Naive thymus-derived CD4-positive, alpha-beta T cell (primary cell): ENCODE measurements around the gene NXNL1. TPM values are rescaled to one million over a fixed set of nuclear protein-coding genes. Genes with fewer than 3 reads are reported as not detected.

Experiments
- ATAC-seq: fragments of 150-1000 bp; cut with Tn5 transposase; 2 replicates; pipeline ENCODE4 v1.10.0; 2021; ENCODE audit warnings: mild to moderate bottlenecking, moderate library complexity
- CTCF ChIA-PET: fragments of 350-600 bp; sonication (Branson Sonifier 250); formaldehyde crosslinking; loops from one replicate; lab custom pipeline; 2021; ENCODE audit warnings: antibody characterized with exemption; lab: Charles Lee
- POLR2A ChIA-PET: fragments of 350-600 bp; sonication (Branson Sonifier 250); formaldehyde crosslinking; loops from one replicate; lab custom pipeline; 2021; ENCODE audit warnings: antibody characterized with exemption, inconsistent platforms; lab: Charles Lee
- DNase-seq, 9 donors: peaks; one replicate each; pipeline versions ENCODE4 v3.0.0 to v3.0.0-alpha.2; 2020 to 2022; ENCODE audit warnings: mixed read lengths in 1 of 9
- H3K27ac ChIP-seq: one replicate; pipeline ENCODE4 v1.7.0; 2013; ENCODE audit warnings: mild to moderate bottlenecking, low read depth, low read length, moderate library complexity
- H3K27me3 ChIP-seq, 2 donors: one replicate each; pipeline ENCODE4 v1.7.0; 2013; ENCODE audit warnings: low read length in 2 of 2, mild to moderate bottlenecking in 2 of 2, moderate library complexity in 2 of 2; ENCODE audit not compliant: control insufficient read depth in 2 of 2, insufficient read depth in 2 of 2
- H3K36me3 ChIP-seq, 3 experiments: 1 replicate in 2 of 3; 2 replicates in 1 of 3; pipeline ENCODE4 v1.7.0; 2013; ENCODE audit warnings: low read length in 3 of 3, mild to moderate bottlenecking in 3 of 3, moderate library complexity in 1 of 3; ENCODE audit not compliant: insufficient read depth in 3 of 3, control insufficient read depth in 2 of 3
- H3K4me1 ChIP-seq, 2 donors: one replicate each; pipeline ENCODE4 v1.7.0; 2013; ENCODE audit warnings: low read length in 2 of 2, mild to moderate bottlenecking in 2 of 2, moderate library complexity in 1 of 2; ENCODE audit not compliant: control insufficient read depth in 2 of 2, insufficient read depth in 2 of 2
- H3K4me3 ChIP-seq: 2 replicates; pipeline ENCODE4 v1.7.0; 2013; ENCODE audit warnings: mild to moderate bottlenecking, low read length
- H3K9me3 ChIP-seq, 3 experiments: 1 replicate in 2 of 3; 2 replicates in 1 of 3; pipeline ENCODE4 v1.7.0; 2013; ENCODE audit warnings: low read length in 3 of 3; ENCODE audit not compliant: control insufficient read depth in 2 of 3
- H3K27ac Mint-ChIP-seq, 9 donors: one replicate each; pipeline ENCODE4 v1.8.0; 2020 to 2022; ENCODE audit warnings: mixed read lengths in 9 of 9, mild to moderate bottlenecking in 8 of 9, moderate library complexity in 5 of 9, inconsistent platforms in 2 of 9
- H3K27me3 Mint-ChIP-seq, 5 donors: one replicate each; pipeline ENCODE4 v1.8.0; 2021 to 2022; ENCODE audit warnings: mixed read lengths in 5 of 5, mild to moderate bottlenecking in 1 of 5
- H3K36me3 Mint-ChIP-seq, 5 donors: one replicate each; pipeline ENCODE4 v1.8.0; 2020 to 2022; ENCODE audit warnings: mixed read lengths in 5 of 5, mild to moderate bottlenecking in 3 of 5, inconsistent platforms in 1 of 5
- H3K4me1 Mint-ChIP-seq, 7 donors: one replicate each; pipeline ENCODE4 v1.8.0; 2020 to 2022; ENCODE audit warnings: mixed read lengths in 7 of 7, mild to moderate bottlenecking in 3 of 7, inconsistent platforms in 1 of 7
- H3K4me3 Mint-ChIP-seq, 10 donors: one replicate each; pipeline ENCODE4 v1.8.0; 2020 to 2022; ENCODE audit warnings: mild to moderate bottlenecking in 10 of 10, mixed read lengths in 10 of 10, moderate library complexity in 6 of 10, inconsistent platforms in 2 of 10
- H3K9me3 Mint-ChIP-seq, 11 donors: one replicate each; pipeline ENCODE4 v1.8.0; 2020 to 2022; ENCODE audit warnings: mixed read lengths in 11 of 11, mild to moderate bottlenecking in 4 of 11, inconsistent platforms in 1 of 11, moderate library complexity in 1 of 11
- intact Hi-C, 2 donors: fragments of 100-400 bp; cut with micrococcal nuclease; formaldehyde crosslinking; loops; one replicate each; pipeline ENCODE4 v1.15.1; 2023
- polyA plus RNA-seq, 2 donors: library from polyadenylated mRNA; unstranded; fragments of 300-500 nt; fragmentation: Illumina TruSeq; gene quantifications; one replicate each; pipeline ENCODE4 v1.2.3, GENCODE V29; 2021
- total RNA-seq, 6 experiments: library from RNA in 5 of 6; stranded (reverse) in 5 of 6; gene quantifications; 1 replicate in 5 of 6; 2 replicates in 1 of 6; pipeline ENCODE4 v1.2.3 and lab custom pipeline; 2021 to 2026

NXNL1 gene
- total and polyA plus RNA-seq, 7 experiments from 2014 or later: not detected

DNA sequence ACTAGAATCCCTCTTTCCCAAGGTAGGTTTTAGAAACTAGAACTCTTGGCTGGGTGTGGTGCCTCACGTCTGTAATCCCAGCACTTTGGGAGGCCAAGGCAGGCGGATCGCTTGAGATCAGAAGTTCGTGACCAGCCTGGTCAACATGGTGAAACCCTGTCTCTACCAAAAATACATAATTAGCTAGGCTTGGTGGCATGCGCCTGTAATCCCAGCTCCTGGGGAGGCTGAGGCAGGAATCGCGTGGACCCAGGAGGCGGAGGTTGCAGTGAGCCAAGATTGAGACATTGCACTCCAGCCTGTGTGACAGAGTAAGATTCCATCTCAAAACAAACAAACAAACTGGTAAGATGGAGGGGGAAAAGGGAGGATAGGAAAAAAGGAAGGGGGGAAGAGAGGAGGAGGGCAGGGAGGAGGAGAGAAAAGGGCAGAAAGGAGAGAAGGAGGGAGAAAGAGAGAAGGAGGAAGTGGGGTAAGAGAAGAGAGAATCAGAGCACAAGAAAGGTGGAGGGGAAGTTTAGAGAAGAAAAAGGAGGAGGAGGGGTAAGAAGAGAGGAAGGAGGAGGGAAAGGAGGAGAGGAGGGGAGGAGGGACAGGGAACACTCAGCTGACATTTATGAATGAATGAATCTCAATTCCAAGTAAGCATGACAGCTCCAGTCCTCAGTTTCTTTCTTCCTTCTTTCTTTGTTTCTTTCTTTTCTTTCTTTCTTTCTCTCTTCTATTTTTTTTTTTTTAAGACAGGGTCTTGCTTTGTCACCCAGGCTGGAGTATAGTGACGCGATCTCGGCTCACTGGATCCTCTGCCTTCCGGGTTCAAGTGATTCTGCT, 7.0 kb upstream of the NXNL1 start:
- DNase-seq (no peak), ATAC-seq (no peak)
- peaks cover 0 to 22% (median 0%) of the 10 kb centered on the region in 5 donors for H3K27me3 Mint-ChIP-seq
- H3K27me3 ChIP-seq: no peaks in the 10 kb centered on the region
- ChIA-PET CTCF (interaction anchor here (1.4 to 2.3 kb wide), 2 partner anchors 73 to 106 kb away, joined by 3 to 6 read pairs; partner anchors contain the start of gene CCDC194), POLR2A (interaction anchor here (0.7 to 1.4 kb wide), 3 partner anchors 43 to 74 kb away, joined by 3 to 4 read pairs (median 4); partner anchors contain the start of gene CCDC194)
- no peaks in the 10 kb centered on the region for H3K36me3 Mint-ChIP-seq
- peaks cover 0 to 2% (median 0%) of the 10 kb centered on the region in 11 donors for H3K9me3 Mint-ChIP-seq
- no peak overlapping the region for H3K27ac ChIP-seq
- H3K4me3 ChIP-seq: no peak overlapping the region
- H3K4me3 Mint-ChIP-seq: peak overlapping the region in 2 of 10 donors; percentile 6 to 96
- H3K36me3 ChIP-seq: no peaks in the 10 kb centered on the region
- intact Hi-C loops: loop anchor here (2.0 to 5.0 kb wide), 2 partner anchors 15 to 390 kb away; partner anchors contain the start of genes HAUS8 (in 1 of the 2) and MYO9B (in 1 of the 2)
- H3K4me1 ChIP-seq: peaks cover 6 to 22% of the 10 kb centered on the region in 2 donors
- peak overlapping the region in 6 of 9 donors; percentile 36 to 97 (median 90) for H3K27ac Mint-ChIP-seq
- no peaks in the 10 kb centered on the region for H3K9me3 ChIP-seq
- peaks cover 22 to 33% (median 30%) of the 10 kb centered on the region in 7 donors for H3K4me1 Mint-ChIP-seq

DNA sequence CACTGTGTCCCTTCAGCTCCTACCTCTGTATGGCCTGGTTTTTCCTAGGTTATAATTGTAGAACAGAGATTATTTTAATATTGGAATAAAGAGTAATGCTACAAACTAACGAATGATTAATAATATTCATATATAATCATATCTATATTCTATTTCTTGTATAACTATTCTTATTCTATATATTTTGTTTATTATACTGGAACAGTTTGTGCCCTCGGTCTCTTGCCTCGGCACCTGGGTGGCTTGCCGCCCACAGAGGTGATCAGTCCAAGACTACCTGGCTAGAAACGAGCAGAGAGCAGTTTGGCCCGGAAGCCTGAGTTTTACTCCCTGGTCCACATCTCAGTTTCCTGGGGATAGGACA, 5.7 kb upstream of the NXNL1 start:
- Mint-ChIP-seq H3K4me3 (peak overlapping the region in 1 of 10 donors; percentile 8), H3K4me1 (peaks cover 19 to 29% (median 27%) of the 10 kb centered on the region in 7 donors), H3K27ac (peak overlapping the region in 3 of 9 donors; percentile 31 to 62 (median 43)), H3K9me3 (peaks cover 0 to 2% (median 0%) of the 10 kb centered on the region in 11 donors), H3K27me3 (peaks cover 0 to 22% (median 0%) of the 10 kb centered on the region in 5 donors), H3K36me3 (no peaks in the 10 kb centered on the region)
- ChIA-PET CTCF (interaction anchor here (1.0 to 2.3 kb wide), 8 partner anchors 15 to 121 kb away, joined by 3 to 6 read pairs (median 4); partner anchors contain the start of gene CCDC194), POLR2A (interaction anchor here (1.1 kb wide), 2 partner anchors 47 to 72 kb away, joined by 3 to 4 read pairs; partner anchors contain the start of genes CCDC194 and MVB12A)
- Histone ChIP-seq H3K36me3 (no peaks in the 10 kb centered on the region), H3K4me1 (peaks cover 6 to 21% of the 10 kb centered on the region in 2 donors), H3K27me3 (no peaks in the 10 kb centered on the region), H3K9me3 (no peaks in the 10 kb centered on the region), H3K27ac (no peak overlapping the region), H3K4me3 (no peak overlapping the region)
- no peak for ATAC-seq
- intact Hi-C loops: loop anchor here (1.0 to 5.0 kb wide), 5 partner anchors 14 to 389 kb away; partner anchors contain the start of genes HAUS8 (in 1 of the 2) and MYO9B (in 1 of the 2)
- no peak for DNase-seq

DNA sequence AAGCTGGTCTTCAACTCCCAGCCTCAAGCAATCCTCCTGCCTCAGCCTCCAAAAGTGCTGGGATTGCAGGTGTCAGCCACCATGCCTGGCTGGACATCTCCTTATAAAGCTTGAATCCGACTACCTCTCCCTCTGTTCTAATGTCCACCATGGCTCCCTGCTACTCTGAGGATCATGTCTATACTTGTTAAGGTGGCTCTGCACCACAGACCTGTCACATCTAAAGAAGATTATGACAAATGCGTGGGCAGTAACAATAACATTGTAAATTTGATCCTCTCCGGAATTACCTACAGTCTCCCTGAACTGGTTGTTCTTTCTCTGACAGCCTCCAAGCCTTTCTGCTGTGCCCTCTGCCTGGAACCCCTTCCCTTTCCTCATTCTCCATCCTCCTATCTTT, 1.8 kb downstream of the NXNL1 start:
- Histone ChIP-seq H3K27ac (no peak overlapping the region), H3K36me3 (no peaks in the 10 kb centered on the region), H3K4me1 (no peaks in the 10 kb centered on the region), H3K4me3 (no peak overlapping the region), H3K9me3 (no peaks in the 10 kb centered on the region), H3K27me3 (peaks cover 0 to 7% of the 10 kb centered on the region in 2 donors)
- Mint-ChIP-seq H3K27ac (no peak overlapping the region), H3K36me3 (no peaks in the 10 kb centered on the region), H3K4me1 (peaks cover 0 to 7% (median 0%) of the 10 kb centered on the region in 7 donors), H3K27me3 (peaks cover 21 to 52% (median 27%) of the 10 kb centered on the region in 5 donors), H3K4me3 (no peak overlapping the region), H3K9me3 (no peaks in the 10 kb centered on the region)
- ChIA-PET POLR2A (no interaction called here), CTCF (no interaction called here)
- ATAC-seq (no peak), DNase-seq (no peak)
- intact Hi-C loops: no loop called here

DNA sequence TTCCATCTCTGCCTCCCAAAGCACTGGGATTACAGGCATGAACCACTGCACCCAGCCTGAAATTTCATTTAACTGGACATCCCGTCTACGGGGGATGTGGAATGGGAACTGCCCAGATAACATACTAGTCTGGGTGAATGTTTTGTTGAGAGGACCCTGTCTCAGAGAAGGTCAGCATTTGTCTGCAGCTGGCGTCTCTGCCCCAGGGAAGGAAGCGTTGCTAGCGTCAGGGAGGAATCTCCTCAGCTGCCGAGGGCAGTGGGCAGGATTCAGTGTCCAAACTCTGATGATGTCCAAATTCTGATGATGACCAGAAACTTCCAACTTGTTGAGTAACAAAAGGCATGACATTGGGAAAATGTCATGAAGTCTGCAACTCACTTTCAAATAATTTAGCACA, 3.1 kb downstream of the NXNL1 start:
- H3K4me3 Mint-ChIP-seq: no peak overlapping the region
- no peaks in the 10 kb centered on the region for H3K36me3 ChIP-seq
- H3K27ac Mint-ChIP-seq: no peak overlapping the region
- ATAC-seq: no peak
- POLR2A ChIA-PET: no interaction called here
- peaks cover 0 to 7% of the 10 kb centered on the region in 2 donors for H3K27me3 ChIP-seq
- H3K27ac ChIP-seq: no peak overlapping the region
- H3K4me3 ChIP-seq: no peak overlapping the region
- no peaks in the 10 kb centered on the region for H3K9me3 ChIP-seq
- intact Hi-C loops: no loop called here
- H3K4me1 Mint-ChIP-seq: peaks cover 0 to 8% (median 5%) of the 10 kb centered on the region in 7 donors
- CTCF ChIA-PET: interaction anchor here (0.6 to 0.7 kb wide), 3 partner anchors 71 to 116 kb away, joined by 3 read pairs; no protein-coding TSS in a partner anchor
- peaks cover 21 to 58% (median 31%) of the 10 kb centered on the region in 5 donors for H3K27me3 Mint-ChIP-seq
- no peaks in the 10 kb centered on the region for H3K9me3 Mint-ChIP-seq
- H3K36me3 Mint-ChIP-seq: no peaks in the 10 kb centered on the region
- no peak for DNase-seq
- no peaks in the 10 kb centered on the region for H3K4me1 ChIP-seq

DNA sequence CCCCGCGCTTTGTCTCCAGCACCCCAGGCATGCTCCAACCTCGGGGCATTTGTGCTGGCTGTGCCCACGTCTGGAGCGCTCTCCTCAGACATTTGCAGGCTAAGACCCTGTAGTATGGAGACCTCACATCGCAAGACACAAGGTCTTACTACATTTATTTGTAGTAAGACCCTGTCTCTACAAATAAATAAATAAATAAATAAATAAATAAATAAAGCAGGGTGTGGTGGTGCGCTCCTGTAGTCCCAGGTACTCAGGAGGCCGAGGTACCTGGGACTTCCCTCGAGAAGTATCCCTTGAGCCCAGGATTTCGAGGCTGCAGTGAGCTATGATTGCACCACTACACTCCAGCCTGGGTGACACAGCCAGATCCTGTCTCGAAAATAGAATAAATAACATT, 4.6 kb downstream of the NXNL1 start:
- intact Hi-C loops: no loop called here
- POLR2A ChIA-PET: no interaction called here
- H3K27ac ChIP-seq: no peak overlapping the region
- H3K27ac Mint-ChIP-seq: no peak overlapping the region
- H3K4me3 ChIP-seq: no peak overlapping the region
- H3K4me3 Mint-ChIP-seq: no peak overlapping the region
- peaks cover 0 to 8% (median 5%) of the 10 kb centered on the region in 7 donors for H3K4me1 Mint-ChIP-seq
- CTCF ChIA-PET: no interaction called here
- no peaks in the 10 kb centered on the region for H3K9me3 Mint-ChIP-seq
- H3K36me3 Mint-ChIP-seq: no peaks in the 10 kb centered on the region
- no peaks in the 10 kb centered on the region for H3K36me3 ChIP-seq
- DNase-seq (no peak), ATAC-seq (no peak)
- peaks cover 0 to 7% of the 10 kb centered on the region in 2 donors for H3K27me3 ChIP-seq
- H3K4me1 ChIP-seq: no peaks in the 10 kb centered on the region
- peaks cover 21 to 58% (median 31%) of the 10 kb centered on the region in 5 donors for H3K27me3 Mint-ChIP-seq
- no peaks in the 10 kb centered on the region for H3K9me3 ChIP-seq

DNA sequence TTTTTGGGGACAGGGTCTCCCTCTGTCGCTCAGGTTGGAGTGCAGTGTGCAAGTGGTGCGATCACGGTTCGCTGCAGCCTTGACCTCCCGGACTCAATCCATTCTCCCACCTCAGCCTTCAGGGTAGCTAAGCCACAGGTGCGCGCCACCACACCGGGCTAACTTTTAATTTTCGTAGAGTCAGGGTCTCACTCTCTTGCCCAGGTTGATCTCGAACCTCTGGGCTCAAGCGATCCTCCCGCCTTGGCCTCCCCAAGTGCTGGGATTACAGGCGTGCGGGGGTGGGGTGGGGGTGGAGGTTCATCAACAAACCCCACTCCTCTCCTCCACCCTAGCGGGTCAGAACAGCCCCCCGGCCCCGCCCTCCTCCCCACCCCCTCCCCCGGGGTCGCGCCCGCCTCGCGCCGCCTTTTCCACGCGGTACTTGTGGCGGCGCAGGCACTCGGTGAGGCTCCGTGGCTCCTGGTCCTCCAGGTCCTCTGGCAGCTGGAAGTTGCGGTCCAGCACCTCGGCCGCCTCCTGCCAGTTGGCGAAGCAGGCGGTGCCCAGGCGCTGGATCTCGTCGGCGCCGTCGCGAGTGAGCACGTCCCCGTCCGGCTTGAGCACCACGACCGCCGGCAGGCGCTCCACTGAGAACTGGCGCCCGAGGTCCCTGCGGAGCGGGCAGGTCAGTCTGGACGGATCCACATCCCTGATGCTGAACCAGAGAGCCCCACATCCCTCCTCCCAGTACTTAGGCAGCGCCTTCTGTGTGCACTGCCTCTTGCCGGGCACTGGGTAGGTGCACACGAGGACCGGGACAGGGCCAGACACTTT, 5.2 kb downstream of the NXNL1 start:
- Histone ChIP-seq H3K9me3 (no peaks in the 10 kb centered on the region), H3K36me3 (no peaks in the 10 kb centered on the region), H3K27ac (no peak overlapping the region), H3K4me3 (no peak overlapping the region), H3K27me3 (peaks cover 0 to 6% of the 10 kb centered on the region in 2 donors), H3K4me1 (no peaks in the 10 kb centered on the region)
- Mint-ChIP-seq H3K36me3 (no peaks in the 10 kb centered on the region), H3K9me3 (no peaks in the 10 kb centered on the region), H3K4me3 (no peak overlapping the region), H3K27me3 (peaks cover 21 to 58% (median 31%) of the 10 kb centered on the region in 5 donors), H3K4me1 (peaks cover 0 to 11% (median 6%) of the 10 kb centered on the region in 7 donors), H3K27ac (peak overlapping the region in 1 of 9 donors; percentile 62)
- intact Hi-C loops: no loop called here
- DNase-seq (no peak), ATAC-seq (no peak)
- POLR2A ChIA-PET: no interaction called here
- CTCF ChIA-PET: no interaction called here
